ENCODE measurements around the gene AOX1. TPM values are rescaled to one million over a fixed set of nuclear protein-coding genes. Genes with fewer than 3 reads are reported as not detected.

AOX1 gene
- total and polyA plus RNA-seq, 8 donors = 17.8 to 181 (median 120) TPM

- TF ChIP-seq CTCF (IDR thresholded peaks at IDR 0.05) = no peak
- Histone ChIP-seq H3K36me3 (peaks cover 0 to 21% (median 9%) of the 10 kb centered on the region in 3 donors), H3K4me1 (peaks cover 15 to 33% (median 31%) of the 10 kb centered on the region in 3 donors), H3K4me3 (no peak overlapping the region), H3K27ac (no peak overlapping the region), H3K27me3 (no peaks in the 10 kb centered on the region), H3K9me3 (no peaks in the 10 kb centered on the region)
- WGBS, 2 donors = 90 to 93% methylated on average over 7 of the region's 7 CpGs
- intact Hi-C loops (cut with DNase I) = no loop called here
- DNase-seq (no peak), ATAC-seq (no peak), FAIRE-seq (no peak)
Measured at GRCh38 chr2:200620606-200621390, 35.0 kb downstream of the AOX1 start.

GRCh38 chr2:200622106-200622505 lies 36.3 kb downstream of the AOX1 start:
- Histone ChIP-seq H3K27me3 (no peaks in the 10 kb centered on the region), H3K9me3 (no peaks in the 10 kb centered on the region), H3K27ac (no peak overlapping the region), H3K4me1 (peaks cover 15 to 25% (median 22%) of the 10 kb centered on the region in 3 donors), H3K36me3 (peaks cover 0 to 30% (median 9%) of the 10 kb centered on the region in 3 donors), H3K4me3 (no peak overlapping the region)
- intact Hi-C loops (cut with DNase I) = no loop called here
- TF ChIP-seq CTCF (IDR thresholded peaks at IDR 0.05) = no peak
- WGBS, 2 donors = 83 to 86% methylated on average over 1 of the region's 1 CpG
- ATAC-seq (no peak), FAIRE-seq (no peak), DNase-seq (no peak)

GRCh38 chr2:200624026-200624425 lies 38.2 kb downstream of the AOX1 start:
- H3K4me1 ChIP-seq = peaks cover 4 to 7% (median 4%) of the 10 kb centered on the region in 3 donors
- H3K27me3 ChIP-seq = no peaks in the 10 kb centered on the region
- no peak for ATAC-seq
- no peak overlapping the region for H3K27ac ChIP-seq
- TF ChIP-seq CTCF (IDR thresholded peaks at IDR 0.05) = no peak
- DNase-seq = no peak
- intact Hi-C loops (cut with DNase I) = no loop called here
- no peaks in the 10 kb centered on the region for H3K9me3 ChIP-seq
- FAIRE-seq = no peak
- H3K36me3 ChIP-seq = peaks cover 0 to 30% (median 9%) of the 10 kb centered on the region in 3 donors
- H3K4me3 ChIP-seq = no peak overlapping the region
- WGBS, 2 donors = 67 to 78% methylated on average over 2 of the region's 2 CpGs

GRCh38 chr2:200624658-200625057 lies 38.8 kb downstream of the AOX1 start:
- Histone ChIP-seq H3K36me3 (peaks cover 0 to 30% (median 9%) of the 10 kb centered on the region in 3 donors), H3K9me3 (no peaks in the 10 kb centered on the region), H3K27ac (no peak overlapping the region), H3K4me1 (peaks cover 0 to under 1% (median 0%) of the 10 kb centered on the region in 3 donors), H3K4me3 (no peak overlapping the region), H3K27me3 (no peaks in the 10 kb centered on the region)
- ATAC-seq = no peak
- no peak for FAIRE-seq
- intact Hi-C loops (cut with DNase I) = no loop called here
- no peak for TF ChIP-seq CTCF (IDR thresholded peaks at IDR 0.05)
- DNase-seq = no peak
- 87 to 94% methylated on average over 3 of the region's 3 CpGs for WGBS, 2 donors

- H3K4me3 ChIP-seq = no peak overlapping the region
- intact Hi-C loops (cut with DNase I) = no loop called here
- no peak for TF ChIP-seq CTCF (IDR thresholded peaks at IDR 0.05)
- H3K9me3 ChIP-seq = no peaks in the 10 kb centered on the region
- ATAC-seq = no peak
- H3K36me3 ChIP-seq = peaks cover 0 to 30% (median 9%) of the 10 kb centered on the region in 3 donors
- no peaks in the 10 kb centered on the region for H3K4me1 ChIP-seq
- H3K27me3 ChIP-seq = no peaks in the 10 kb centered on the region
- H3K27ac ChIP-seq = no peak overlapping the region
- 74 to 82% methylated on average over 2 of the region's 2 CpGs for WGBS, 2 donors
- DNase-seq = no peak
- FAIRE-seq = no peak
Measured at GRCh38 chr2:200625282-200625681, 39.5 kb downstream of the AOX1 start.

Data from pancreas (tissue), 10 donors.